Measurements from ENCODE around the gene DENND1A. TPM values are rescaled to one million over a fixed set of nuclear protein-coding genes. Genes with fewer than 3 reads are reported as not detected.

DENND1A gene
- total and polyA plus RNA-seq, 4 donors, result 7.9 to 22.0 (median 13.9) TPM

DNA sequence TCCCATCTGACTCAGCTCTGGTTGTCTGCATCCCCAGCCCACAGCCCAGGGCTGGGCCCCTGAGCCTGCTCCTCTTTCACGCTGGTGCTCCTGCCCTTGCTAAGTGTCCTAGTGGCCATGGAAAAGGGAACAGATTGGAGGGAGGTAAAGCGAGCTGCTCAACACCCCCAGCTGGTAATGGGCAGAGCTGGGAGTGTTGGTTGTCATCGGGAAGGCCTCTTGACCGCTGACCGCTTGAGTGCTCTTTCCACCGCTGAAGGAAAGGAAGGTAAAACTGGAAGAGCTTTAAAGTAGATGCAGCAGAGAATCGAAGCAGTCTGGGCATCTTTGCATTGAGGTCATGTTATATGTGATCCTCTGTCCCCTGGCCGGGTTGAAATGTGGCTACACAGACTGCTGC, 513.8 kb downstream of the DENND1A start:
- Histone ChIP-seq H3K27me3 (ENCODE audit: control insufficient read depth in 4 of 4, insufficient read depth in 4 of 4, low read length in 3 of 4) (no peaks in the 10 kb centered on the region), H3K9ac (ENCODE audit: low read depth in 1 of 2, low read length in 2 of 2) (no peak overlapping the region), H3K9me3 (ENCODE audit: control insufficient read depth in 4 of 4, low read length in 3 of 4) (no peaks in the 10 kb centered on the region), H3K4me1 (ENCODE audit: control insufficient read depth in 4 of 4, insufficient read depth in 4 of 4, low read length in 3 of 4) (no peaks in the 10 kb centered on the region), H3K4me3 (ENCODE audit: low read depth in 1 of 3, low read length in 3 of 3) (no peak overlapping the region), H3K36me3 (ENCODE audit: control insufficient read depth in 4 of 4, insufficient read depth in 3 of 4, low read depth in 1 of 4, low read length in 3 of 4) (peaks cover 0 to 14% (median 3%) of the 10 kb centered on the region in 4 donors), H3K27ac (ENCODE audit: low read depth in 1 of 2, low read length in 2 of 2) (no peak overlapping the region)
- no peak for DNase-seq (ENCODE audit: low spot score)
- WGBS, result 92% methylated on average over 8 of the region's 8 CpGs
- TF ChIP-seq GABPA (IDR thresholded peaks at IDR 0.05 in 1 of 2, conservative IDR thresholded peaks at IDR 0.05 in 1 of 2) (no peak), HNF4A (conservative IDR thresholded peaks at IDR 0.05) (no peak), HNF4G (IDR thresholded peaks at IDR 0.05) (no peak), NR2F2 (IDR thresholded peaks at IDR 0.05) (no peak)
- TF ChIP-seq, protein P1, sequence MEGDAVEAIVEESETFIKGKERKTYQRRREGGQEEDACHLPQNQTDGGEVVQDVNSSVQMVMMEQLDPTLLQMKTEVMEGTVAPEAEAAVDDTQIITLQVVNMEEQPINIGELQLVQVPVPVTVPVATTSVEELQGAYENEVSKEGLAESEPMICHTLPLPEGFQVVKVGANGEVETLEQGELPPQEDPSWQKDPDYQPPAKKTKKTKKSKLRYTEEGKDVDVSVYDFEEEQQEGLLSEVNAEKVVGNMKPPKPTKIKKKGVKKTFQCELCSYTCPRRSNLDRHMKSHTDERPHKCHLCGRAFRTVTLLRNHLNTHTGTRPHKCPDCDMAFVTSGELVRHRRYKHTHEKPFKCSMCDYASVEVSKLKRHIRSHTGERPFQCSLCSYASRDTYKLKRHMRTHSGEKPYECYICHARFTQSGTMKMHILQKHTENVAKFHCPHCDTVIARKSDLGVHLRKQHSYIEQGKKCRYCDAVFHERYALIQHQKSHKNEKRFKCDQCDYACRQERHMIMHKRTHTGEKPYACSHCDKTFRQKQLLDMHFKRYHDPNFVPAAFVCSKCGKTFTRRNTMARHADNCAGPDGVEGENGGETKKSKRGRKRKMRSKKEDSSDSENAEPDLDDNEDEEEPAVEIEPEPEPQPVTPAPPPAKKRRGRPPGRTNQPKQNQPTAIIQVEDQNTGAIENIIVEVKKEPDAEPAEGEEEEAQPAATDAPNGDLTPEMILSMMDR (IDR thresholded peaks at IDR 0.05; ENCODE audit: low read depth, low read length, missing input control), result no peak

DNA sequence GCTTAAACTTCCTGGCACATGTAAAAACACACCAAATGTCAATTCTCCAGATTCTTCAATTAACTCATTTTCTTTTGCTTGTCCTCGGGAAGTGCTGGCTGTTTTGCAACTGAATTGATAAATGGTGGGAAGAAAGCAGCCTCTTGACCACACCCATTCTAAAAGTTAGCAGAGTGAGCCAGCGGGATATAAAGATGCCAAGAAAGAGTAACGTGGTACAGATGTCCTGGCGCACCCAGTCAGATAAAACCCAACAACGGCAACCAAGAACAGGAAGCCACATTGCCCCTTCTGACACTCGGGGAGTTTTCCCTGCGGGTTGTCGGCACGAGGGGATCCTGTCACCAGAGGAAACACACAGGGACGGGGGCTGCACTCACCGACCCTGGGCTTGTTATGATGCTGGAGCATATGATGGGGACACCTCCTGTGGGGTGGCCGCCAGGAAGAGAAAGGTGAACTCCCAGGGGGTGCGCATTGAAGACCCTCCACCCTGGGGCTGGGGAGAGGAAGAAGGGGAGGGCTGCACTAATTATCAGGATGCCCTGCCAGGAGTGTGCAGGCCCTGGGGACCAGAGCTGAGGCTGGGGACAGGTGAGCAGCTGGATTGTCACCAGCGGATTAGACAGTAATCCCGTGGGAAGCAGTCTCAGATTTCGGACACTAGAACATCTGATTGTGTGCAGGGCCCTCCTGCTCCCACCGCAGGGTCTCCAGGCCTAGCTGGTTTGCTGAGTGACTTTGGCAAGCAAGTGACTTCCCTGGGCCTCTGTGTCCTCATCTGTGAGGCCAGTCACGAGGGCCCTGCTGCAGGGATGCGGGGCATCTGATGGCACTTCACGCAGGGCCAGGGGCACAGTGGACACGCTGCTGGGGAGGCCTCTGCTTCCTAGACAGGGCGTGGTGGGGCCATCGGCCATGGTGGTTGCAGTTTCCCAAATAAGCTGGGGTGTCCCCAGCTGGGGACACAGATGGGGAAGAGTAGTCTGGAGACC, 514.7 kb downstream of the DENND1A start:
- Histone ChIP-seq H3K4me3 (ENCODE audit: low read depth in 1 of 3, low read length in 3 of 3) (no peak overlapping the region), H3K4me1 (ENCODE audit: control insufficient read depth in 4 of 4, insufficient read depth in 4 of 4, low read length in 3 of 4) (no peaks in the 10 kb centered on the region), H3K27ac (ENCODE audit: low read depth in 1 of 2, low read length in 2 of 2) (no peak overlapping the region), H3K9ac (ENCODE audit: low read depth in 1 of 2, low read length in 2 of 2) (no peak overlapping the region), H3K9me3 (ENCODE audit: control insufficient read depth in 4 of 4, low read length in 3 of 4) (no peaks in the 10 kb centered on the region), H3K36me3 (ENCODE audit: control insufficient read depth in 4 of 4, insufficient read depth in 3 of 4, low read depth in 1 of 4, low read length in 3 of 4) (peaks cover 0 to 14% (median 3%) of the 10 kb centered on the region in 4 donors), H3K27me3 (ENCODE audit: control insufficient read depth in 4 of 4, insufficient read depth in 4 of 4, low read length in 3 of 4) (no peaks in the 10 kb centered on the region)
- TF ChIP-seq GABPA (IDR thresholded peaks at IDR 0.05 in 1 of 2, conservative IDR thresholded peaks at IDR 0.05 in 1 of 2), result no peak
- TF ChIP-seq RAD21 (IDR thresholded peaks at IDR 0.05), result no peak
- TF ChIP-seq, protein P2, sequence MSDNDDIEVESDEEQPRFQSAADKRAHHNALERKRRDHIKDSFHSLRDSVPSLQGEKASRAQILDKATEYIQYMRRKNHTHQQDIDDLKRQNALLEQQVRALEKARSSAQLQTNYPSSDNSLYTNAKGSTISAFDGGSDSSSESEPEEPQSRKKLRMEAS (IDR thresholded peaks at IDR 0.05), result no peak
- no peak for TF ChIP-seq TAF1 (conservative IDR thresholded peaks at IDR 0.05)
- DNase-seq (ENCODE audit: low spot score), result no peak
- WGBS, result 91% methylated on average over 23 of the region's 23 CpGs

DNA sequence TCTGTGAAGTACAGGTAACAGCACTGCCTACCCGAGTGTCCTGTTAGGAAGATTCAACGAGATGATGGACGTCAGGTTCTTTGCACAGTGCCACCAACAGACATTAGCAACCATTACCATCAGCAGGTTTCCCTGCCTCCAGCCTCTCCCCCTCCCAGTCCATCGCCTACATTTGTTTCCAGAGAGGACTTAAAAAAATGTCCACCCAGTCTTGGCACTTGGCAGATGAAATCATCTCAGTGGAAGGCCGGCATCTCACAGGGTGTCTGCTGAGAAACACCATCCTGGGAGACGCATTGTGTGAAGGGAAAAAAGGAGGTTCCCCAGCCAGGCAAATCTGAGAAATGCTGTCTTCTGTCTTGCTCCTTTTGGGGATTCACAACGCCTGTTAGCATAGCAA, 515.7 kb downstream of the DENND1A start:
- H3K36me3 ChIP-seq (ENCODE audit: control insufficient read depth in 4 of 4, insufficient read depth in 3 of 4, low read depth in 1 of 4, low read length in 3 of 4), result peaks cover 0 to 8% (median 1%) of the 10 kb centered on the region in 4 donors
- H3K27me3 ChIP-seq (ENCODE audit: control insufficient read depth in 4 of 4, insufficient read depth in 4 of 4, low read length in 3 of 4), result no peaks in the 10 kb centered on the region
- no peak overlapping the region for H3K9ac ChIP-seq (ENCODE audit: low read depth in 1 of 2, low read length in 2 of 2)
- H3K27ac ChIP-seq (ENCODE audit: low read depth in 1 of 2, low read length in 2 of 2), result no peak overlapping the region
- DNase-seq (ENCODE audit: low spot score), result no peak
- no peaks in the 10 kb centered on the region for H3K9me3 ChIP-seq (ENCODE audit: control insufficient read depth in 4 of 4, low read length in 3 of 4)
- TF ChIP-seq SP1 (IDR thresholded peaks at IDR 0.05), result no peak
- TF ChIP-seq RAD21 (IDR thresholded peaks at IDR 0.05), result no peak
- TF ChIP-seq, protein P2 (IDR thresholded peaks at IDR 0.05), result no peak
- TF ChIP-seq FOXA1 (IDR thresholded peaks at IDR 0.05), result no peak
- TF ChIP-seq TAF1 (conservative IDR thresholded peaks at IDR 0.05), result no peak
- H3K4me1 ChIP-seq (ENCODE audit: control insufficient read depth in 4 of 4, insufficient read depth in 4 of 4, low read length in 3 of 4), result no peaks in the 10 kb centered on the region
- WGBS, result 96% methylated on average over 7 of the region's 7 CpGs
- no peak overlapping the region for H3K4me3 ChIP-seq (ENCODE audit: low read depth in 1 of 3, low read length in 3 of 3)
